AG04450 (cell line): ENCODE measurements around the gene TRAF1. TPM values are rescaled to one million over a fixed set of nuclear protein-coding genes. Genes with fewer than 3 reads are reported as not detected.

ENCODE experiments used
- CTCF ChIA-PET: fragments of 300-600, 350-600 bp; formaldehyde crosslinking; extraction: SDS; loops from one replicate; lab custom pipeline; 2022; ENCODE audit warnings: antibody characterized with exemption, inconsistent platforms; lab: Charles Lee
- POLR2A ChIA-PET: fragments of 350-600 bp; formaldehyde crosslinking; extraction: SDS; loops from one replicate; lab custom pipeline; 2021; ENCODE audit warnings: antibody characterized with exemption, inconsistent platforms; lab: Yijun Ruan, JAX
- DNase-seq: peaks from one replicate; pipeline ENCODE4 v3.0.0-alpha.2; 2011; ENCODE audit warnings: low read depth, low spot score
- H3K27ac ChIP-seq: one replicate; pipeline ENCODE4 v1.5.1; 2012; ENCODE audit warnings: low read depth, low read length, control low read depth
- H3K27me3 ChIP-seq: one replicate; pipeline ENCODE4 v1.6.0; 2012; ENCODE audit warnings: low read length; ENCODE audit not compliant: control insufficient read depth, insufficient read depth
- H3K4me3 ChIP-seq: 2 replicates; pipeline ENCODE4 v1.5.1; 2011; ENCODE audit warnings: mild to moderate bottlenecking, low read depth, low read length, control low read depth
- H3K9me3 ChIP-seq: 2 replicates; pipeline ENCODE4 v1.5.1; 2012; ENCODE audit warnings: low read length; ENCODE audit not compliant: control insufficient read depth, insufficient read depth
- polyA plus RNA-seq: library from polyadenylated mRNA; depleted of rRNA; stranded (reverse); fragments of >200 nt; gene quantifications from 2 replicates; pipeline ENCODE4 v1.2.3, GENCODE V29; 2011
- TF ChIP-seq, protein P1 (sequence below): IDR thresholded peaks from 2 replicates; pipeline ENCODE4 v1.5.1; 2011; ENCODE audit warnings: low read depth, low read length, control low read depth, inconsistent platforms

TRAF1 gene
- polyA plus RNA-seq, 1 experiment = 3.7 TPM

DNA sequence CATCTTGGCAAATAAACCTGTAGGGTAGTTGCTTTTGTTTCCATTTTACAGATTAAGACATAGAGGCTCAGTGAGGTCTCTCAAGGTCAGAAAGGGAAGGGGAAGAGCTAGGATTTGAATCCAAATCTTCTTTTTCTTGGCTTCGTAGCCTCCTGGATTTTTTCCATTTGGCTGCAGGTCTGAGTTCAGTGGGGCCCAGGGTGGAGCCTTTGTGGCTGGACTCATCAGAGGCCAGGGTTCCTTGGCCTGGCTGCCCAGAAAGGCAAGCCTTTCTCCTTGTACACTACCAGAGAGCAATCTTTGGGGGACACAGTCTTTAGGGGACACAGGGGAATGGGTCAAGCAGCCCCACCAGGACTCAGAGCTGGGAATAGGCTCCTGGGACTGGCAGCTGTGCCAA is 10.5 kb upstream of the TRAF1 start:
- no peak for DNase-seq
- POLR2A ChIA-PET = interaction anchor here (0.9 kb wide), 1 partner anchor 47 kb away, joined by 3 read pairs; no protein-coding TSS in a partner anchor
- H3K9me3 ChIP-seq = no peaks in the 10 kb centered on the region
- H3K4me3 ChIP-seq = no peak overlapping the region
- TF ChIP-seq, protein P1, sequence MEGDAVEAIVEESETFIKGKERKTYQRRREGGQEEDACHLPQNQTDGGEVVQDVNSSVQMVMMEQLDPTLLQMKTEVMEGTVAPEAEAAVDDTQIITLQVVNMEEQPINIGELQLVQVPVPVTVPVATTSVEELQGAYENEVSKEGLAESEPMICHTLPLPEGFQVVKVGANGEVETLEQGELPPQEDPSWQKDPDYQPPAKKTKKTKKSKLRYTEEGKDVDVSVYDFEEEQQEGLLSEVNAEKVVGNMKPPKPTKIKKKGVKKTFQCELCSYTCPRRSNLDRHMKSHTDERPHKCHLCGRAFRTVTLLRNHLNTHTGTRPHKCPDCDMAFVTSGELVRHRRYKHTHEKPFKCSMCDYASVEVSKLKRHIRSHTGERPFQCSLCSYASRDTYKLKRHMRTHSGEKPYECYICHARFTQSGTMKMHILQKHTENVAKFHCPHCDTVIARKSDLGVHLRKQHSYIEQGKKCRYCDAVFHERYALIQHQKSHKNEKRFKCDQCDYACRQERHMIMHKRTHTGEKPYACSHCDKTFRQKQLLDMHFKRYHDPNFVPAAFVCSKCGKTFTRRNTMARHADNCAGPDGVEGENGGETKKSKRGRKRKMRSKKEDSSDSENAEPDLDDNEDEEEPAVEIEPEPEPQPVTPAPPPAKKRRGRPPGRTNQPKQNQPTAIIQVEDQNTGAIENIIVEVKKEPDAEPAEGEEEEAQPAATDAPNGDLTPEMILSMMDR = no peak
- H3K27ac ChIP-seq = peak overlapping the region; percentile 48
- CTCF ChIA-PET = interaction anchor here (0.6 to 3.0 kb wide), 40 partner anchors 10 to 540 kb away, joined by 3 to 22 read pairs (median 4); no protein-coding TSS in a partner anchor
- H3K27me3 ChIP-seq = no peaks in the 10 kb centered on the region

DNA sequence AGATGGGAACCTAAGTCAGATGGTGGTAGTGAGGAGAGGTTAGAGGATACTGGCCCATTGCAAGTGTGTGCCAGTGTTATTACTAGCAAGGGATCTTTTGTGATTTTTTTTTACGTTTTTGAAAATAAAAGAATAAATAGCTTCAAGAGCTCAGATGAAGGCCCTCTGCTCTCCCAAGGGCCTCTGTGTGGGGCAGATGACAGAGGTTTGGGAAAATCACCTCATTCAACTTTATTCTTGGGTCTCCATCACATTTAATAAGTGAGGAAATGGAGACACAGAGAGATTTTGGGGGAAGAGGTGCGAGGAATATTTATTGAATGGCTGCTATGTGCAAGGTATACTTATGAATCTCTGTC is 10.1 kb upstream of the TRAF1 start:
- H3K27me3 ChIP-seq = no peaks in the 10 kb centered on the region
- TF ChIP-seq, protein P1 = no peak
- no peak for DNase-seq
- H3K27ac ChIP-seq = no peak overlapping the region
- H3K4me3 ChIP-seq = no peak overlapping the region
- ChIA-PET CTCF (interaction anchor here (0.6 to 3.0 kb wide), 38 partner anchors 10 to 541 kb away, joined by 3 to 22 read pairs (median 4); no protein-coding TSS in a partner anchor), POLR2A (interaction anchor here (0.9 kb wide), 1 partner anchor 47 kb away, joined by 3 read pairs; no protein-coding TSS in a partner anchor)
- no peaks in the 10 kb centered on the region for H3K9me3 ChIP-seq

DNA sequence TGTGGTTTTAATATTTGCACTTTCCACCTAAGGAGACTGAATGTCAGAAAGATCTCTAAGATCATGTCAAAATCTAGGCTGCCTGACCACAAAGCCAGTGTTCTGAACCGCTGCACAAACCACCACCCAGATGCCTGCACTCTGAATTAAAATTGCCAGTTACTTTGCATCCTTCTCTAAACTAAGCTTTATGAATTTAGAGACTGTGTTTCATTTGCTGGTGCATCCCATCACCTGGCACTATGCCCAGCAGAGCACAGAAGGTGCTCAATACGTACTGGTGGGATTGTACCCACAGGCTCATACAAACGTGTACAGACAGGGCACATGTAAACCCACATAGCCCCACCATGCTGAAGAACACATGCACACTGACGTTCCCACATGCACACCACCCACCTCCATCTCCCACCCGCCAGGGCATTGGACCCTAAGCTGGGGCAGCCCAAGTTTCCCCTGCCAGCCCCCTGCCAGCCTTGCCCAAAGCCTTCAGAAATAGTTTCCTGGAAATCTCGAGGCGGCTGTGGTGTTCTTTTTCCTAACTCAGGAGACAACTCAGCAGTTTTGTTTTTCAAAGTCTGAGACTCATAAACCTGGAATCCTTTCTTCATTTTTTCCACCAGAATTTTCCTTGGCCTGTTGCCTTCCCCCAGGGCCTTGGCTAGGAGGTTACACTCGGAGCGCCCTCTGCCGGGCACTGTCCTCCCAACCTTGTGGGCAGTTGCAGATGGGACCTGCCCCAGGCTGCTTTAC is 9.6 kb upstream of the TRAF1 start:
- ChIA-PET CTCF (interaction anchor here (0.6 to 3.0 kb wide), 27 partner anchors 8 to 439 kb away, joined by 3 to 22 read pairs (median 4); no protein-coding TSS in a partner anchor), POLR2A (interaction anchor here (1.0 kb wide), 1 partner anchor 50 kb away, joined by 4 read pairs; no protein-coding TSS in a partner anchor)
- peak; percentile 90 for DNase-seq
- TF ChIP-seq, protein P1 = peak; percentile 96
- H3K4me3 ChIP-seq = peak overlapping the region; percentile 55
- H3K9me3 ChIP-seq = no peaks in the 10 kb centered on the region
- peak overlapping the region; percentile 97 for H3K27ac ChIP-seq
- no peaks in the 10 kb centered on the region for H3K27me3 ChIP-seq

DNA sequence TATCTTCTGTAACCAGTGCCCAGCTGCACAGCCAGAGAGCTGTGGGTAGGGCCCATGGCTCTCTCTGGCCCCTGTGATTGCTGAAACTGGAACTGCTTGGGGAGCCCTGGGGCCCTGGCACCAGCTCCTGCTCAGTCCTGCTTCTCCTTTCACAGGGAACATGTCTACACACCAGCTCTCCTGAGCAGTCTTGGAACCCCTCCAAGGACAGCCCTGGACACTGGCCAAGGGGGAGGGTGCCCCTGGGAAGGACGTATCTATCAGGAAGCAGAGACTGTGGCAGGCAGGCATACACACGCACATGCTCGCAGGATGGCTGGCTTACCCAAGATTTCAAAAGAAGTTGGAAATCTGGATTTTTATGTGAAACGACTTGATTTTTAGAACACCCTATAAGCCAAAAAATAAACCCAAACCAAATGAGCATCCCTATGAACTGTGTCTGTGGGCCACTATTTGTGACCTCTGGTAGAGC is 8.8 kb upstream of the TRAF1 start:
- DNase-seq = peak; percentile 80
- POLR2A ChIA-PET = interaction anchor here (1.0 kb wide), 1 partner anchor 49 kb away, joined by 4 read pairs; no protein-coding TSS in a partner anchor
- Histone ChIP-seq H3K27me3 (no peaks in the 10 kb centered on the region), H3K9me3 (no peaks in the 10 kb centered on the region), H3K4me3 (no peak overlapping the region), H3K27ac (peak overlapping the region; percentile 97)
- TF ChIP-seq, protein P1 = no peak
- CTCF ChIA-PET = interaction anchor here (0.6 to 3.0 kb wide), 6 partner anchors 8 to 310 kb away, joined by 3 to 22 read pairs (median 7); no protein-coding TSS in a partner anchor
